ENCODE data around the gene ADK.

- TF ChIP-seq CTCF (IDR thresholded peaks at IDR 0.05) (no peak), POLR2A (IDR thresholded peaks at IDR 0.05) (no peak)
These were observed 10.5 kb upstream of the ADK start for GRCh38 chr10:74140553-74140952.

Measured in lower leg skin (tissue), 3 donors.